Stimulated activated CD8-positive, alpha-beta memory T cell treated with anti-CD3 and anti-CD28 coated beads, Interleukin-2, amount 100 ng/mL, for 48 hours (primary cell): ENCODE results near the gene RTEL1.
"Not testable (repeated sequence)": the region's sequence is repeated elsewhere in the genome, so short reads cannot be mapped to it uniquely, and the experiment has no call there.

ENCODE experiments used
- DNase-seq, 2 donors: peaks; one replicate each; pipeline ENCODE4 v3.0.0-alpha.2; 2020; ENCODE audit warnings: low read depth in 2 of 2

The RTEL1 gene

GRCh38 chr20:63708301-63709148, 50.4 kb downstream of the RTEL1 start:
- no peak for DNase-seq

GRCh38 chr20:63709149-63709527, 51.0 kb downstream of the RTEL1 start:
- no peak for DNase-seq

DNA sequence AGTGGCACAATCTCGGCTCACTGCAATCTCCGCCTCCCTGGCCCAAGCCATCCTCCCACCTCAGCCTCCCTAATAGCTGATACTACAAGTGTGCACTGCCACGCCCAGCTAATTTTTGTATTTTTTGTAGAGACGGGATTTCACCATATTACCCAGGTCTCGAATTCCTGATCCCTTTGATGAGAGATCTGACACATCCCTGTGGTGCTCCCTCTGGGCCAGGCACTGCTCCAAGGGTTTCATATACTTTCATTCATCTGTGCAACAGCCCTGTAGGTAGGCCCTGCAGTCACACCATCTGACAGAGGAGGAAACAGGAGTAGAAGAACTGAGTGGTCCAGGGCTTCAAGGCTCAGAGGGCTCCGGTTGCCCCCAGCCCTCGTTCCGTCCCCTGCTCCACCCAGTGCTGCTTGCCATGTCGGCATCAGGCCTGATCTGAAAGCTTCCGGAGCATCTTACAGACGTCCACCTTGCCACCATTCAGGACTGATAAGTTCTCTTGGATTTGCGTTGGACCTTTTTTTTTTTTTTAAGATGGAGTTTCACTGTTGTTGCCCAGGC, 53.1 kb downstream of the RTEL1 start:
- no peak for DNase-seq

DNA sequence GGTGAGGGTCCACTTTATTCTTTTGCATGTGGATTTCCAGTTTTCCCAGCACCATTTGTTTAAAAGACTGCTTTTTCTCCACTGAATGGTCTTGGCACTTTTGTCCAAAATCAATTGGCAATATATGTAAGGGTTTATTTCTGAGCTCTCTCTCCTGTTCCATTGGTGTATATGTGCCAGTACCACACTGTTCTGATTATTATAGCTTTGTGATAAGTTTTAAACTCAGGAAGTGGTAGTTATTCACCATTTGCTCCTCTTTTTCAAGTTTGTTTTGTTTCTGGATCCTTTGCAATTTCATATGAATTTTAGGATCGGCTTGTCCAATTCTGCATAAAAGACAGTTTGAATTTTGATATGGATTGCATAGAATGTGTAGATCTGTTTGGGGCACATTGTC, 54.1 kb downstream of the RTEL1 start:
- DNase-seq, result no peak

- no peak for DNase-seq
These were observed 56.7 kb downstream of the RTEL1 start for GRCh38 chr20:63714858-63715257.

GRCh38 chr20:63718996-63719395, 60.9 kb downstream of the RTEL1 start:
- DNase-seq, result no peak

- not testable (repeated sequence) for DNase-seq
These were observed 65.0 kb downstream of the RTEL1 start for GRCh38 chr20:63722967-63723622.

GRCh38 chr20:63730189-63730733, 72.1 kb downstream of the RTEL1 start:
- DNase-seq, result not testable (repeated sequence)

- DNase-seq, result no peak
These were observed 73.3 kb downstream of the RTEL1 start for GRCh38 chr20:63731410-63731809.

DNA sequence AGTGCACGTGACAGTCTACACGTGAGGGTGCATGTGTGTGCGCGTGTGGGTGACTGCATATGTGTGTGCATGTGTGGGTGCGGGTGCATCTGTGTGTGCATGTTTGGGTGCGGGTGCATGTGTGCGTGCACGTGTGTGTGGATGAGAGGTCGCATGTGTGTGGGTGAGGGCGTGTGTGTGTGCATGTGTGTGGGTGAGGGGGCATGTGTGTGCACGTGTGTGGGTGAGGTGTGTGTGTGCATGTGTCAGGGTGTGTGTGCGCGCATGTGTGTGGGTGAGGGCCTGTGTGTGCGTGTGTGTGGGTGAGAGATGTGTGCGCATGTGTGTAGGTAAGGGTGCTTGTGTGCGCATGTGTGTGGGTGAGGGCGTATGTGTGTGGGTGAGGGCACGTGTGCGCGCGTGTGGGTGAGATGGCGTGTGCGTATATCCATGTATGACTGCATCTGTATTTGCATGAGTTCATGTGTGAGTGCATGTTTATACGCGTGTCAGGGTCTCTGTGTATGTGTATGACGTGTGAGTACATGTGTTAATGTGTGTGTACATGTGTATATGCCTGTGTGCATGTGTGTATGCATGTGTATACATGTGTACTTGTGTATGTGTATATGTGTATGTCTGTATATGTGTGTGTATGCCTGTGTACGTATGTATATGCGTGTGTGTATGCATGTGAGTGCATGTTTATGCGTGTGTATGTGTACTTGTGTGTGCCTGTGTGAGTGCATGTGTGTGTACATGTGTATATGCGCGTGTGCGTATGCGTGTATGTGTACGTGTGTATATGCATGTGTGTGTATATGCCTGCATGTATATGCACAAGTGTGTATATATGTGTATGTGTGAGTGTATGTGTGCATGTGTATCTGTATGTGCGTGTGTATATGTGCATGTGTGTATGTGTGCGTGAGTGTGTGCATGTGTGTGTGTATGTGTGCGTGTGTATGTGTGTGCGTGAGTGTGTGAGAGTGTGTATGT, 74.3 kb downstream of the RTEL1 start:
- no peak for DNase-seq

GRCh38 chr20:63733117-63733516, 75.0 kb downstream of the RTEL1 start:
- no peak for DNase-seq

DNA sequence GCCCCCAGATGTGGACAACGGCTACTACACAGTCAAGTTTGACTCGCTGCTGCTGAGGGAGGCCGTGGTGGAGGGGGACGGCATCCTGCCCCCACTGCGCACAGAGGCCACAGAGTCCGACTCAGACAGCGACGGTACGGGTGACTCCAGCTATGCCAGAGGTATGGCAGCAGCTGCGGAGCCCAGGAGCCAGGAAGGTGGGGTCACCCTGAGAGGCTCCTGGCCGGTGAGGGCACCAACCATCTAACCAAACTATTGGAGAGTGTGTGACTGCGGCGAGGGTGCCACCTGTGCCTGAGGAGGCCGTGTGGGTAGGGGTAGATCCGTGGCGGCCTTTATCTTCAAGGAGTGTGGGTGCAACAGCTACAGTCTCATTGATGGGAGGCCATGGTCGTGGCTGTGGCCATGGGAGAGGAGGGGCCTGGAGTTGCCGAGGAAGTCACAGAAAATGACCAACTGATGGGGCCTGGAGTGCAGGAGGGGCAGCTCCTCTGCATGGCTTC, 75.5 kb downstream of the RTEL1 start:
- DNase-seq, result no peak

- no peak for DNase-seq
These were observed 76.2 kb downstream of the RTEL1 start for GRCh38 chr20:63734111-63734945.

- DNase-seq, result no peak
These were observed 77.1 kb downstream of the RTEL1 start for GRCh38 chr20:63734946-63735858.

GRCh38 chr20:63735859-63736718, 78.0 kb downstream of the RTEL1 start, which contains the start of gene LIME1:
Gene LIME1, plus strand, starts transcription at chr20:63736664. Its CDS starts 886 bp downstream, at chr20:63737550.
- peak in 1 of 2 donors; percentile 53 for DNase-seq

GRCh38 chr20:63736893-63737694, 79.0 kb downstream of the RTEL1 start:
- no peak for DNase-seq

DNA sequence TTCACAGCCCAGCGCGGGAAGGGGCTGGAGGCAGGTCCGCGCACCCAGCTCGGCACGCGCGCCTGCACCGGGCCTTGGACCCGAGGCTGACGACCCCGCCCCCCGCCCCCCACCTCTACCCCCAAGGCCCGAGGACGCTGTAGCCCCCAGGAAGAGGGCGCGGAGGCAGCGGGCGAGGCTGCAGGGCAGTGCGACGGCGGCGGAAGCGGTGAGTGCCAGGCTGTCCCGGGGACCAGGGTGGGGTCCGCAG, 79.5 kb downstream of the RTEL1 start:
- DNase-seq, result no peak
